ENCODE results near the gene CD68. TPM values are rescaled to one million over a fixed set of nuclear protein-coding genes. Genes with fewer than 3 reads are reported as not detected.
"Not testable (repeated sequence)": the region's sequence is repeated elsewhere in the genome, so short reads cannot be mapped to it uniquely, and the experiment has no call there.

Gene CD68
- polyA plus RNA-seq, 1 donor, result 55.2 TPM

GRCh38 chr17:7580604-7581575 lies 1.5 kb downstream of the CD68 start:
- DNase-seq, result no peak

- DNase-seq, result no peak
Observed at GRCh38 chr17:7582396-7583252, 3.2 kb downstream of the CD68 start.

- peak; percentile 99 for DNase-seq
Observed at GRCh38 chr17:7583253-7584109, 4.0 kb downstream of the CD68 start, which contains the start of gene MPDU1. Gene MPDU1, plus strand, starts transcription at chr17:7583852. Its CDS starts 11 bp downstream, at chr17:7583863.

GRCh38 chr17:7586673-7587419 lies 7.4 kb downstream of the CD68 start:
- no peak for DNase-seq

- no peak for DNase-seq
Observed at GRCh38 chr17:7587420-7588151, 8.1 kb downstream of the CD68 start.

- DNase-seq, result no peak
Observed at GRCh38 chr17:7588553-7589203, 9.2 kb downstream of the CD68 start.

- peak; percentile 92 for DNase-seq
Observed at GRCh38 chr17:7589204-7589868, 9.9 kb downstream of the CD68 start.

GRCh38 chr17:7589891-7590691 lies 10.7 kb downstream of the CD68 start, which contains the start of gene SOX15:
Gene SOX15, minus strand, starts transcription at chr17:7590094. Its CDS starts 418 bp downstream, at chr17:7589676.
- DNase-seq, result no peak

- no peak for DNase-seq
Observed at GRCh38 chr17:7590743-7591142, 11.3 kb downstream of the CD68 start.

GRCh38 chr17:7591596-7591995 lies 12.2 kb downstream of the CD68 start:
- DNase-seq, result no peak

GRCh38 chr17:7592422-7593021 lies 13.1 kb downstream of the CD68 start:
- no peak for DNase-seq

GRCh38 chr17:7593296-7593695 lies 13.9 kb downstream of the CD68 start:
- no peak for DNase-seq

- not testable (repeated sequence) for DNase-seq
Observed at GRCh38 chr17:7597561-7597960, 18.1 kb downstream of the CD68 start.

- no peak for DNase-seq
Observed at GRCh38 chr17:7606280-7606679, 26.8 kb downstream of the CD68 start.

- DNase-seq, result no peak
Observed at GRCh38 chr17:7610641-7611040, 31.2 kb downstream of the CD68 start.

GRCh38 chr17:7611635-7612293 lies 32.3 kb downstream of the CD68 start:
- no peak for DNase-seq

GRCh38 chr17:7612294-7612640 lies 32.8 kb downstream of the CD68 start:
- DNase-seq, result no peak
